Posterior cingulate gyrus (tissue), 11 donors: ENCODE measurements around the gene CTBP1.

Experiments
- DNase-seq, 10 donors: peaks; one replicate each; pipeline versions ENCODE4 v3.0.0 to v3.0.0-alpha.2; 2020 to 2021; ENCODE audit warnings: mixed read lengths in 3 of 10
- intact Hi-C: fragments of 100-400 bp; cut with DNase I; formaldehyde crosslinking; loops from one replicate; pipeline ENCODE4 v1.15.1; 2023

CTBP1 gene

DNA sequence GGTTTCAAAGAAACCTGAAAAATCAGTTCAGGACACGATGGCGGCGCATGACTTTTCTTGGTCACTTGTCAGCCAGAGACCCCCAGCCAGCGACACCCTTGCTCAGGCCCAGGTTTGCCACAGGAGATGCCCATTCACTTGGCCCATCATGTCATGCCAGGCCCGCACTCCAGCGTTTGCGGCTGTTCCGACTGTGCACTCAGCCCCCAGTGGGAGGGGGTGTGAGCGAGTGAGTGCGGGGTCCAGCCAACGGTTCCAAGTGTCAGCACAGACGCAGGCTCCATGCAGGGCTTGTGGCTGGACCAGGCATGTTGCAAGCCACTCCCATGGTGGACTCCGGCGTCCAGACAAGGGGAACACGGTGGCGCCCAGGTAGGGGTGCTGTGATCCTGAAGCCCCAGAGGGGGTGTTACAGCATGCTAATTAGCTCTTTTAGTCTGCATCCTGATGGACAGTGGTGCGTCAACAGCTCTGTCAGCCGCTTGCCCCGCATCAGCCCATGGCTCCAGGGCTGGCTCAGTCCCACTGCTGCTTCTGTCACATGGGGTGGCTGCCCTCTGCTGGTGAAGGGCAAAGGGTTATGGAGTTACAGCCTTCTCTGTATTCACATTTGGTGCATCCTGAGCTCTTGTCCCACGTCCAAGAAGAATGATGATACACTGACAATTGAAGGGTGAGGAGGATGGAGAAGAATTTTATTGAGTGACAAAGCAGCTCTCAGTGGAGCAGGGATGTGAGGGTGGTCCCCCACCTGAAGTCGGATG lies 37.0 kb upstream of the CTBP1 start:
- DNase-seq, result peak in 1 of 10 donors; percentile 55
- intact Hi-C loops, result no loop called here

DNA sequence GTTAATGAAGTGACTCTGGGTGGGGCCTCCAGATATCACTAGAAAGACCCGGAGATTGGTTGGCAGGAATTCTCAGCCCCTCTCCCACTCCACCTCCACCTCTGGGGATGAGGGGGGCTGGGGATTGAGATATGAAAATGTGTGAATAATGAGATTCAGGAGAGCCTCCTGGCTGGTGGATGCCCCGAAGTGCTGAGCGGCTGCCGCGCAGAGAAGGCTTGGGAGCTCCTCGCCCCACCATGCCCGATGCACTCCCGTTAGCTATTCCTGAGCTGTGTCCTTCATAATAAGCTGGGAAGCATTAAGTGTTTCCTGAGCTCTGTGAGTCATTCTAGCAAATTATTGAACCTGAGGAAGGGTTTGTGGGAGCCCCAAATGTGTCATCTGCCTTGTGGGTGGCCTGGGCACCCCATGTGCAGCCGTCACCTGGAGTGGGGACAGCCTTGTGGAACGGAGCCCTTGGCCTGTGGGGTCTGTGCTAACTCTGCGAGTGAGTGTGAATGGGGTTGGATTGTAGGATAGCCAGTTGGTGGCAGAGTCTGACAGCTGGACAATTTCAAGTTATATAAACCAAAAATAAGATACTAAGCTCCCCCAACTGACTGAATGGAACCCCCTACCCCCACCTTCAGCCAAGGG lies 36.3 kb upstream of the CTBP1 start:
- DNase-seq, result peak in 1 of 10 donors; percentile 72
- intact Hi-C loops, result no loop called here

- intact Hi-C loops, result no loop called here
- DNase-seq, result no peak
These were observed 34.8 kb upstream of the CTBP1 start for GRCh38 chr4:1283711-1284110.

DNA sequence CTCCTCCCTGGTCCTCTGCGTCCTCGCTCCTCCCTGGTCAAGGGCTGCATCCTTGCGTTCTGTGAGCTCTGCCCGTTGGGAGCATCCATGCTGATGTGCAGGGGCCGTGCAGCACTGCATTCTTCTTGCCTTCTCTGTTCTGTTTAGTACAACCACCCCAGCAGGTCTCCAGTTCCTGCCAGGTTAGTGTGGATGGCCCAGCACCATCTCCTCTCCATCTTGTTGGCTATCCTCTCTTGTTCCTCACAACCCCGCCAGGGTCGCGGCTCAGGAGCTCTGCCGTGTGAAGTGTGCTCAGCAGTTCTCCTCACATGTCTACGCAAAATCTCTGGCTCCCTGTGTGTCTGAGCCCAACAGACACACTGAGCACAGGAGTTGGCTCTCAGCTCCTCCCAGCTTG lies 30.3 kb upstream of the CTBP1 start:
- intact Hi-C loops, result no loop called here
- DNase-seq, result peak in 1 of 10 donors; percentile 51

DNA sequence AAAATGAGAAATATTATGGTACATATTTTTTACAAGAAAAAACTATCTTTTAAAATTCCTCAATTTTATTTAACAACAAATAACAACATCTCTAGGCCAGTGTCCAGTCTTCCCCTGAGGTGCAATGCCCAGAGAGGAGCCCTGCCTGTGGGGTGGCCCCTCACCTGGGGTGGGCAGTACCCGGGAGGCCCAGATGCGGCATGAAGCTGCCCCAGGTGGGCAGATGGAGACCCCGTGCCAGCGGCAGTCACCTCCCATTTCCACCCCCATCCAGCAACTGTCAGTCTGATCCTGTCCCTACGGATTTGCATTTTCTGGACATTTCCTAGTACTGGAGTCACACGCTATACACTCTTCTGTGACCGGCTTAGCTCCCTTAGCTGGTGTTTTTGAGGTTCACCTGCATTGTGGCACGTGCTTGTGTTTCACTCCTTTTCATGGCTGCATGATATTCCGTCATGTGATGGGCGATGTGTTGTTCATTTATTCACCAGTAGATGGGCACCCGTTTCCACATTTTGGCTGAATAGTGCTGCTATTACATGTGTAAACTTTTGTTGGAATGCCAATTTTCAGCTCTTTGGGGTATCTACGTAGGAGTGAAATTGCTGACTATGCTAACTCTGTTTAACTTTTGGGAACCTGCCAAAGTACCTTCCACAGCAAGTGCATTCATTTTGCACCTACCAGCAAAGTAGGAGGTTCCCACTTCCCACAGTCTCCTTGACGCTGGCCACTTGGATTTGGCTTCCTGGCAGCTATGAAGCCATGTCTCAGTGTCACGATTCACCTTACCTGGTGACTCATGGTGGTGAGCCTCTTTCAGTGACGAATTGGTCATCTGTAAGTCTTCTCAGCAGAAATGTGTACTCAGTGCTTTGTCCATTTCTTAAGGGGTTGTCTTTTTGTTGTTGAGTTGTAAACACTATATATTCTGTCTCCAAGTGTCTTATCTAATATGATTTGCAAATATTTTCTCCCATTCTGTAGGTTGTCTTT lies 29.0 kb upstream of the CTBP1 start:
- intact Hi-C loops, result no loop called here
- no peak for DNase-seq

DNA sequence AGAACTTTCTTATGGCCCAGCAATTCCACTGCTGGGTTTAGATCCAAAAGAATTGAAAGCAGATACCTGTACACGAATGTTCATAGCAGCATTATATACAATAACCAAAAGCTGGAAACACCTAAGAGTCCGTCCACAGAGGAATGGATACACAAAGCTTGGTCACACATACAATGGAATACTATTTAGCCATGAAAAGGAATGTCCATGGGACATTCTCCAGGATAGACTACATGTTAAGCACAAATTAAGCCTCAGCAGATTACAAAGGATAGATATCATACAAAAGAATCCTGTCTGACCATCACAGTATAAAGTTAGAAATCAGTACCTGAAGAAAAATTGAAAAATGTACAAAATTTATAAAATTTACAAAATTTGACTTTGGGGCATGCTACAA lies 28.1 kb upstream of the CTBP1 start:
- DNase-seq, result no peak
- intact Hi-C loops, result no loop called here

- DNase-seq, result no peak
- intact Hi-C loops, result no loop called here
These were observed 25.9 kb upstream of the CTBP1 start for GRCh38 chr4:1274871-1275270.

DNA sequence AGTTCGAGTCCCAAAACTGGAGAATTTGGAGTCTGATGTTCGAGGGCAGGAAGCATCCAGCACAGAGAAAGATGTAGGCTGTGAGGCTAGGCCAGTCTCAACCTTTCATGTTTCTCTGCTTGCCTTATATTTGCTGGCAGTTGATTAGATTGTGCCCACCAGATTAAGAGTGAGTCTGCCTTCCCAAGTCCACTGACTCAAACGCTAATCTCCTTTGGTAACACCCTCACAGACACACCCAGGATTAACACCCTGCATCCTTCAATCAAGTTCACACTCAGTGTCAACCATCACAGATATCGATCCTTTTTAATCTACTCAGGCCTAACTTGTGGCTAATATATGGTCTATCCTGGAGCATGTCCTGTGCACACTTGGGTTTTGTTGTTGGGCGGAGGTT lies 22.8 kb upstream of the CTBP1 start:
- no peak for DNase-seq
- intact Hi-C loops, result no loop called here

GRCh38 chr4:1269209-1269608 lies 20.3 kb upstream of the CTBP1 start:
- intact Hi-C loops, result loop anchor here (5.0 kb wide), 2 partner anchors 102 to 137 kb away; no protein-coding TSS in a partner anchor

GRCh38 chr4:1266881-1267763 lies 18.2 kb upstream of the CTBP1 start:
- intact Hi-C loops, result loop anchor here (5.0 kb wide), 2 partner anchors 100 to 135 kb away; no protein-coding TSS in a partner anchor
- no peak for DNase-seq

More at GRCh38 chr4:1269209-1269608, 20.3 kb upstream of the CTBP1 start:
- no peak for DNase-seq

DNA sequence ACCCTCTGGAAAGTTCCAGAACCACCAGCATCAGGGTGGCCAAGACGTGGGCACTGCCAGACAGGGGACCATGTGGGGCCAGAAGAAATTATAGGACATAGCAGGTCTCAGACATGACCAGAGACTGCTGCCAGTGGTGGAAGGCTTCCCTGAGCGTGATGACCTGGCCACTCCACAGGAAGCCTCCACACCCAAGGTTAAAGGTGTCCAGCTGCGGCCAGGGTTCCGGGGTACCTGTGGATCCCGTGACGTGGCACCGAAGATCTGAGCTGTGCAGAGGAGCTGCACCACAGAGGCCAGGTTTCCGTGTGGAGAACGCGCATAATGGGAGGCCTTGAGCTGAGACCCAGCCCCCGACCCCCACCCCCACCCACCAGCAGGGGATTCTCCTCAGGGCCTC lies 16.4 kb upstream of the CTBP1 start:
- intact Hi-C loops, result loop anchor here (5.0 kb wide), 2 partner anchors 98 to 133 kb away; no protein-coding TSS in a partner anchor
- no peak for DNase-seq

DNA sequence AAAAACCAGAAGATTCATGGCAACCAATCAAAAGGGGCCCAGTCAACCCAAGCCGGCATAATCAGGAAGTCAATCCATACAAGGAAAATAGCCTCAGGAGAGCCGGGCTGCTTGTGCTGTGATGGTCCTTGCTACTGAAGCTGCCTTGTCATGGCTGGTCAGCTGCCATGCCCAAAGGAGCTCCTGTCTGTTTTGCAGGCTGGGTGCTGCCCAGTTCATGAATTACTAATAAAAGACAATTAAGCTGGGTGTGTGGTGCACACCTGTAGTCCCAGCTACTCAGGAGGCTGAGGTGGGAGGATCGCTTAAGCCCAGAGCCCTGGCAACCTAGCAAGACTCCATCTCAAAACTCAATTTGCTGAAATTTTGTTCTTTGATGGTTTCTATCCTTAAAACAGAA lies 16.0 kb upstream of the CTBP1 start:
- intact Hi-C loops, result loop anchor here (5.0 kb wide), 2 partner anchors 98 to 133 kb away; no protein-coding TSS in a partner anchor

GRCh38 chr4:1261107-1261928 lies 12.4 kb upstream of the CTBP1 start:
- intact Hi-C loops, result no loop called here
- peak in 2 of 10 donors; percentile 41 to 64 for DNase-seq

More for the DNA sequence above, 16.0 kb upstream of the CTBP1 start:
- DNase-seq, result no peak

- DNase-seq, result peak in 2 of 10 donors; percentile 35 to 70
- intact Hi-C loops, result no loop called here
These were observed 11.6 kb upstream of the CTBP1 start for GRCh38 chr4:1260418-1261106.

- DNase-seq, result no peak
- intact Hi-C loops, result no loop called here
These were observed 11.0 kb upstream of the CTBP1 start for GRCh38 chr4:1259966-1260365.

DNA sequence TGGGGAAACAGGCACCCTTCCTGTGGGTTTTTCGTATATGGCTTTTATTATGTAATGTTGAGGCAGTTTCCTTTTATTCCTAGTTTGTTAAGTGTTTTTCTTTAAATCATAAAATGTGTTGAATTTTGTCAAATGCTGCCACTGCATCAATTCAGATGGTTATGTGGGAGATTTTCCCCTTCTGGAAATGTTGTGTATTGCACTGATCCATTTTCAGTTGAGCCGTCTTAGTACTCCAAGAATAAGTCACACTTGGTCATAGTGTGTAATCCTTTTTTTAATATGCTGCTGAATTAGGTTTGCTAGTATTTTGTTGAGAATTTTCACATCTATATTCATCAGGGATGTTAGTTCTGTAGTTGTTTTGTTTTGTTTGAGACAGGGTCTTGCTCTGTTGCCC lies 9.5 kb upstream of the CTBP1 start:
- intact Hi-C loops, result no loop called here
- no peak for DNase-seq

DNA sequence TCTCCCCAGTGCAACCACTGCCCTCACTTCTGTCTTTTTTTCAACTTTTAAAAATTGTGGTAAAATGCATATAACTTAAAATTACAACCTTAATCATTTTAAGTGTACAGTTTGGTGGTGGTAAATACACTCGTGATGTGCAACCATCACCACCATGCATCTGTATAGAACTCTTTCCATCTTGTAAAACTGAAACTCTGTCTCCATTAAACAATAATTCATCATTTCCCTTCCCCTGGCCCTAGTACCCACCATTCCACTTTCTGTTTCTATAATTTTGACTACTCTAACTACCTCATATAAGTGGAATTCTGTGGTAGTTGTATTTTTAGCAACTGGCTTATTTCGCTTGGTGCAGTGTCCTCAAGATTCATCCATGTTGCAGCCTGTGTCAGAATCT lies 6.8 kb upstream of the CTBP1 start:
- intact Hi-C loops, result no loop called here

GRCh38 chr4:1255151-1255550 lies 6.2 kb upstream of the CTBP1 start:
- DNase-seq, result no peak
- intact Hi-C loops, result no loop called here

More for the DNA sequence above, 6.8 kb upstream of the CTBP1 start:
- no peak for DNase-seq
